Nasal cavity respiratory epithelium epithelial cell of viscerocranial mucosa (primary cell): ENCODE results near the gene RFC3. TPM values are rescaled to one million over a fixed set of nuclear protein-coding genes. Genes with fewer than 3 reads are reported as not detected.

Source experiments
- total RNA-seq: library from RNA; depleted of rRNA; stranded (reverse); fragments of >200 nt; gene quantifications from 2 replicates; pipeline ENCODE4 v1.2.3, GENCODE V29; 2014

Gene RFC3
- total RNA-seq = 3.6 and 3.8 TPM in 2 replicates

GRCh38 chr13:33817901-33818706 lies at the start of gene RFC3:
Gene RFC3 (plus strand): TSS chr13:33818149. CDS start chr13:33818179, 30 bp downstream.

